Ishikawa (cell line): Measurements from ENCODE around the gene MOB3B.

Experiments
- CEBPB ChIP-seq: IDR thresholded peaks from 2 replicates; pipeline ENCODE4 v1.6.1; 2012
- CREB1 ChIP-seq: IDR thresholded peaks from 2 replicates; pipeline ENCODE4 v1.6.1; 2012; ENCODE audit warnings: low read depth
- EGR1 ChIP-seq: IDR thresholded peaks from 2 replicates; pipeline ENCODE4 v1.6.1; 2012
- EP300 ChIP-seq: IDR thresholded peaks from 2 replicates; pipeline ENCODE4 v1.6.1; 2012; ENCODE audit warnings: borderline replicate concordance
- FOXM1 ChIP-seq: IDR thresholded peaks from 2 replicates; pipeline ENCODE4 v1.6.1; 2012; ENCODE audit warnings: low read depth, borderline replicate concordance
- NFIC ChIP-seq: IDR thresholded peaks from 2 replicates; pipeline ENCODE4 v1.6.1; 2012
- RAD21 ChIP-seq: IDR thresholded peaks from 2 replicates; pipeline ENCODE4 v1.6.1; 2012; ENCODE audit warnings: low read depth
- TAF1 ChIP-seq: IDR thresholded peaks from 2 replicates; pipeline ENCODE4 v1.6.1; 2012; ENCODE audit warnings: low read depth, mild to moderate bottlenecking
- TCF12 ChIP-seq: IDR thresholded peaks from 2 replicates; pipeline ENCODE4 v1.6.1; 2012; ENCODE audit warnings: low read depth
- TEAD4 ChIP-seq: IDR thresholded peaks from 2 replicates; pipeline ENCODE4 v1.6.1; 2012
- YY1 ChIP-seq: IDR thresholded peaks from 2 replicates; pipeline ENCODE4 v1.6.1; 2012; ENCODE audit warnings: low read depth
- ZBTB7A ChIP-seq: IDR thresholded peaks from 2 replicates; pipeline ENCODE4 v1.6.1; 2012; ENCODE audit warnings: low read depth
- TF ChIP-seq, protein P1 (sequence below): IDR thresholded peaks from 2 replicates; pipeline ENCODE4 v1.6.1; 2012
- TF ChIP-seq, protein P2 (sequence below): IDR thresholded peaks from 2 replicates; pipeline ENCODE4 v1.6.1; 2012; ENCODE audit warnings: low read depth, mild to moderate bottlenecking
- TF ChIP-seq, protein P3 (sequence below): IDR thresholded peaks from 2 replicates; pipeline ENCODE4 v1.6.1; 2012

Gene MOB3B

DNA sequence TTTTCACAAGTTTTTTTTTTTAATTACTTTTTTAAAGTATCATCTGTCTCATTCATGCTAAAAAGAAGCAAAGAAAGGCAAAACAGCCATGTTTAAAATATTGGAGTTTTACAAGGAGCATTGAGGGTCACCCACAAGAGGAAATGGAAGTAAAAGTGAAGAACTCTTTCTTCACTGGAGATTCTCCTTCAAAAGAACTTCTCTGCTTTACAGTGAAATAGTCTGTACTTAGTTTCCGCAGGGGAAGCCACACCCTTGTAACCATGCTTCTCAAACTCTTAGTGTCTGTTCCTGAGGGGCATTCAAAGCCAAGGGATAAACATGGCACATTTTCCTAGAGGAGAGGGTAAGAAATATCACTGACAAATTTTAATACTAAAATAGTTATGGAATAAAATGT is 35.1 kb upstream of the MOB3B start:
- TF ChIP-seq CEBPB (no peak), YY1 (no peak), RAD21 (no peak), NFIC (no peak), FOXM1 (no peak), ZBTB7A (no peak), EP300 (no peak), TAF1 (no peak), EGR1 (no peak), CREB1 (no peak)
- TF ChIP-seq, protein P1, sequence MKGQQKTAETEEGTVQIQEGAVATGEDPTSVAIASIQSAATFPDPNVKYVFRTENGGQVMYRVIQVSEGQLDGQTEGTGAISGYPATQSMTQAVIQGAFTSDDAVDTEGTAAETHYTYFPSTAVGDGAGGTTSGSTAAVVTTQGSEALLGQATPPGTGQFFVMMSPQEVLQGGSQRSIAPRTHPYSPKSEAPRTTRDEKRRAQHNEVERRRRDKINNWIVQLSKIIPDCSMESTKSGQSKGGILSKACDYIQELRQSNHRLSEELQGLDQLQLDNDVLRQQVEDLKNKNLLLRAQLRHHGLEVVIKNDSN = no peak

DNA sequence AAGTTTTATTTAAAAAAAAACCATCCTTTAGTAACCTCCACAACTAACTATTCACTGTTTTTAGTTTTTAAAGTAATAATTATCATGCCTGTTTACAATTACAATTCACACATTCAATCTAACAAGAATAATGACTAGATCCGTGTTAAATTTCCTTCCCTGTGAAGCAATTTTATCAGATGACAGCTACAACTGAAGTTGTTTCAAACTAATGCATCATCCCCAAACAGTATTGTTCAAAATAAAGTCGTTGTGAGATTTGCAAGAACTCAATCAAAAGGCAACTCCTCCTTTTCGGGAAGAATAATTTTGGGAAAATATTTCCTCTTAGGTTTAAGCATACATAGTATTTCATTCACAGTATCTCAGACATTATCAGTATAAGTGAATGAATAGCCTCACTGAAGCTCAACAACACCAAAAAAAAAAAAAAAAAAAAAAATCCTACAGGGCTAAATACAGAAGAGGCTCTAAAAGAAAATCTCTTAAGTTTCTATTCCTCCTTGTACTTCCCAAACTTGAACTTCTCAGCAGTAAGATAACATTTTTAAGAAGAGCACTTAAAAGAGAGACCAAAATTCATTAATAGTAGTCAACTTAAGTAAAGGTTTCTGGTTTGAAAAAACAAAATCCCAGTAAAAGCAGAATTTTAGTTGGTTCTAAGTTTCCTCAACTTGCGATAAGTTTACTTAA is 34.3 kb upstream of the MOB3B start:
- TF ChIP-seq CEBPB (no peak), ZBTB7A (no peak), YY1 (no peak), TEAD4 (no peak), TAF1 (no peak), CREB1 (no peak), EGR1 (no peak), FOXM1 (no peak), EP300 (no peak), TCF12 (no peak), NFIC (no peak), RAD21 (no peak)
- TF ChIP-seq, protein P1 = no peak
- TF ChIP-seq, protein P2, sequence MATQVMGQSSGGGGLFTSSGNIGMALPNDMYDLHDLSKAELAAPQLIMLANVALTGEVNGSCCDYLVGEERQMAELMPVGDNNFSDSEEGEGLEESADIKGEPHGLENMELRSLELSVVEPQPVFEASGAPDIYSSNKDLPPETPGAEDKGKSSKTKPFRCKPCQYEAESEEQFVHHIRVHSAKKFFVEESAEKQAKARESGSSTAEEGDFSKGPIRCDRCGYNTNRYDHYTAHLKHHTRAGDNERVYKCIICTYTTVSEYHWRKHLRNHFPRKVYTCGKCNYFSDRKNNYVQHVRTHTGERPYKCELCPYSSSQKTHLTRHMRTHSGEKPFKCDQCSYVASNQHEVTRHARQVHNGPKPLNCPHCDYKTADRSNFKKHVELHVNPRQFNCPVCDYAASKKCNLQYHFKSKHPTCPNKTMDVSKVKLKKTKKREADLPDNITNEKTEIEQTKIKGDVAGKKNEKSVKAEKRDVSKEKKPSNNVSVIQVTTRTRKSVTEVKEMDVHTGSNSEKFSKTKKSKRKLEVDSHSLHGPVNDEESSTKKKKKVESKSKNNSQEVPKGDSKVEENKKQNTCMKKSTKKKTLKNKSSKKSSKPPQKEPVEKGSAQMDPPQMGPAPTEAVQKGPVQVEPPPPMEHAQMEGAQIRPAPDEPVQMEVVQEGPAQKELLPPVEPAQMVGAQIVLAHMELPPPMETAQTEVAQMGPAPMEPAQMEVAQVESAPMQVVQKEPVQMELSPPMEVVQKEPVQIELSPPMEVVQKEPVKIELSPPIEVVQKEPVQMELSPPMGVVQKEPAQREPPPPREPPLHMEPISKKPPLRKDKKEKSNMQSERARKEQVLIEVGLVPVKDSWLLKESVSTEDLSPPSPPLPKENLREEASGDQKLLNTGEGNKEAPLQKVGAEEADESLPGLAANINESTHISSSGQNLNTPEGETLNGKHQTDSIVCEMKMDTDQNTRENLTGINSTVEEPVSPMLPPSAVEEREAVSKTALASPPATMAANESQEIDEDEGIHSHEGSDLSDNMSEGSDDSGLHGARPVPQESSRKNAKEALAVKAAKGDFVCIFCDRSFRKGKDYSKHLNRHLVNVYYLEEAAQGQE = no peak
- TF ChIP-seq, protein P3, sequence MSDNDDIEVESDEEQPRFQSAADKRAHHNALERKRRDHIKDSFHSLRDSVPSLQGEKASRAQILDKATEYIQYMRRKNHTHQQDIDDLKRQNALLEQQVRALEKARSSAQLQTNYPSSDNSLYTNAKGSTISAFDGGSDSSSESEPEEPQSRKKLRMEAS = no peak

DNA sequence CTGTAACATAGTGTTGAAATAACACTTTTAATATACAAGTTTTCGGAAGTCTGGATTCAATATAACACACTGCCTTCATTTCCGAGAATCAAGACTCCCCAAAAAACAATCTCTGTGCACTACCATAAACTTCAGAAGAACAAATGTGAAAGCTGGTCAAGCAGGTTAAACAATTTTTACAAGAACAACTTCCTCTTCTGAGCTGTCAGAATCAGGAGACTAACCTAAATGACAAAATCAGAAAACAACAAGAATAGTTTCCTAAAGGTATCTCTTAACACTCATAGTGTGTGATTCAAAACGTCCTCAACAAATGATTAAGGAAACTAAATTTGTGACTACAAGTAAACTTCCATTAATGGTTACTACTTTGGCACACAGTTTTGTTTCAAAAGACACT is 32.1 kb upstream of the MOB3B start:
- TF ChIP-seq RAD21 (no peak), CEBPB (no peak), NFIC (no peak), EGR1 (no peak), CREB1 (no peak), TEAD4 (no peak), TCF12 (no peak), FOXM1 (no peak), YY1 (no peak), EP300 (no peak), TAF1 (no peak), ZBTB7A (no peak)
- TF ChIP-seq, protein P1 = no peak
- TF ChIP-seq, protein P2 = no peak
- TF ChIP-seq, protein P3 = no peak

DNA sequence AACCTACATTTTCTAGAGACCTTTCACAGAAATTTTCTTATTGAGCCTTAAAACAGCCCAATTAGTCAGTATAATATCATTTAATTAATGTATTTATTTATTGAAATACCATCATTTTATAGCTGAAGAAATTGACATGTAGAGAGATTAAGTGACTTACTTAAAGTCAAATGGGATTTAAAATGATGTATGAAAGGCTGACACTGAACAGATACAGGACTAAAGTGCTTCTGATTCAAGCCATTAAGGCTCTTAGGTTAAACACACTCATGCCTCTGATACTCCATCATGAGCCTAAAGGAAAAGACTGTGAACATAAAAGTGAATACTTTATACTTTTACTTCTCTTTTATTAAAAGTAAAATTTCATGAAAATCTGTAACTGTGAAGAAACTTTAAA is 30.8 kb upstream of the MOB3B start:
- TF ChIP-seq NFIC (no peak), TEAD4 (no peak), TCF12 (no peak), ZBTB7A (no peak)

DNA sequence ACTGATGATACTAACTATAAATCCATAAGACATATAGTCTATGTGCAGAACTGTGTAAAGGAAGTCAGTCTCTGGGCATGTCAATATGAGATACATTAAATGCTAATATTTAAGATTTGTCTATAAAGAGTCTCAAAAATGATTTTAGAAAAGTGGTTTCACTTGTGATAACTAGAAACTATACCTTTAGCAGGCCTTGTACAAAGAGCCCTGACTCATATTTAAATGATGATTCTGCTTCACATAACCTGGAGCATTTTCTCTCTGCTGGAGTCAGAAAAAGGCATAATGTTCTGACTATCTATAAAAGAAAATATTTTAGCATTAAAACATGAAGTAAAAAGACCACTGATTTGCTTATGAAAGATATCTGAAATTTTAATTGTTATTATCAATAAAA is 28.7 kb upstream of the MOB3B start:
- TF ChIP-seq NFIC (no peak), FOXM1 (no peak), YY1 (no peak), RAD21 (no peak)
- TF ChIP-seq, protein P3 = no peak
- TF ChIP-seq, protein P2 = no peak
